ENCODE measurements around the gene NR2F2.

- no peak for TF ChIP-seq CTCF (IDR thresholded peaks at IDR 0.05; ENCODE audit: poor library complexity, severe bottlenecking)
- TF ChIP-seq TAF1 (IDR thresholded peaks at IDR 0.05; ENCODE audit: low read depth): no peak
- TF ChIP-seq SMC3 (conservative IDR thresholded peaks at IDR 0.05; ENCODE audit: poor library complexity): no peak
- TF ChIP-seq POLR2AphosphoS5 (IDR thresholded peaks at IDR 0.05): no peak
- no peak for TF ChIP-seq REST (IDR thresholded peaks at IDR 0.05; ENCODE audit: borderline replicate concordance)
- no peak for TF ChIP-seq EZH2 (IDR thresholded peaks at IDR 0.05; ENCODE audit: borderline replicate concordance, insufficient read depth, low read length, poor library complexity, severe bottlenecking)
- TF ChIP-seq MXI1 (conservative IDR thresholded peaks at IDR 0.05; ENCODE audit: poor library complexity, severe bottlenecking): no peak
- TF ChIP-seq RAD21 (conservative IDR thresholded peaks at IDR 0.05): no peak
- TF ChIP-seq EP300 (conservative IDR thresholded peaks at IDR 0.05; ENCODE audit: poor library complexity, severe bottlenecking): no peak
Observed at GRCh38 chr15:96306321-96306720, 24.2 kb upstream of the NR2F2 start.

All from neural cell (in vitro differentiated cells).